CD4-positive, CD25-positive, alpha-beta regulatory T cell (primary cell): ENCODE measurements around the gene TMEM208. TPM values are rescaled to one million over a fixed set of nuclear protein-coding genes. Genes with fewer than 3 reads are reported as not detected.

ENCODE experiments used
- ATAC-seq, 2 donors: fragments of 150-1000 bp; cut with Tn5 transposase; one replicate each; pipeline ENCODE4 v1.10.0; 2021; ENCODE audit warnings: low read depth in 2 of 2, moderate number of reproducible peaks in 2 of 2, moderate library complexity in 1 of 2
- DNase-seq, 3 donors: peaks; one replicate each; pipeline versions ENCODE4 v3.0.0 to v3.0.0-alpha.2; 2012 to 2022; ENCODE audit warnings: mixed read lengths in 1 of 3
- H3K27ac ChIP-seq: one replicate; pipeline ENCODE4 v1.7.0; 2013; ENCODE audit warnings: mild to moderate bottlenecking, low read length; ENCODE audit not compliant: insufficient read depth, poor library complexity, severe bottlenecking
- H3K27me3 ChIP-seq: one replicate; pipeline ENCODE4 v1.7.0; 2013; ENCODE audit warnings: low read length; ENCODE audit not compliant: control insufficient read depth, insufficient read depth
- H3K36me3 ChIP-seq: one replicate; pipeline ENCODE4 v1.7.0; 2013; ENCODE audit warnings: mild to moderate bottlenecking, low read length, moderate library complexity; ENCODE audit not compliant: control insufficient read depth, insufficient read depth
- H3K4me1 ChIP-seq: 2 replicates; pipeline ENCODE4 v1.7.0; 2013; ENCODE audit warnings: mild to moderate bottlenecking, low read length; ENCODE audit not compliant: insufficient read depth, control insufficient read depth, poor library complexity, severe bottlenecking
- H3K4me3 ChIP-seq: one replicate; pipeline ENCODE4 v1.7.0; 2013; ENCODE audit warnings: low read depth, mild to moderate bottlenecking, low read length, moderate library complexity
- H3K9me3 ChIP-seq, 2 experiments: 1 replicate in 1 of 2; 2 replicates in 1 of 2; pipeline ENCODE4 v1.7.0; 2013; ENCODE audit warnings: low read length in 2 of 2, mild to moderate bottlenecking in 1 of 2, moderate library complexity in 1 of 2; ENCODE audit not compliant: control insufficient read depth in 2 of 2
- H3K27ac Mint-ChIP-seq, 3 donors: one replicate each; pipeline ENCODE4 v1.8.0; 2020 to 2022; ENCODE audit warnings: mild to moderate bottlenecking in 3 of 3, mixed read lengths in 3 of 3, moderate library complexity in 2 of 3
- H3K27me3 Mint-ChIP-seq: one replicate; pipeline ENCODE4 v1.8.0; 2022; ENCODE audit warnings: mild to moderate bottlenecking, mixed read lengths
- H3K36me3 Mint-ChIP-seq: one replicate; pipeline ENCODE4 v1.8.0; 2020; ENCODE audit warnings: mixed read lengths
- H3K4me1 Mint-ChIP-seq, 4 donors: one replicate each; pipeline ENCODE4 v1.8.0; 2020 to 2022; ENCODE audit warnings: mixed read lengths in 4 of 4, mild to moderate bottlenecking in 1 of 4
- H3K4me3 Mint-ChIP-seq, 4 donors: one replicate each; pipeline ENCODE4 v1.8.0; 2020 to 2022; ENCODE audit warnings: mild to moderate bottlenecking in 4 of 4, mixed read lengths in 4 of 4, moderate library complexity in 3 of 4
- H3K9me3 Mint-ChIP-seq, 7 donors: one replicate each; pipeline ENCODE4 v1.8.0; 2020 to 2022; ENCODE audit warnings: mixed read lengths in 7 of 7, mild to moderate bottlenecking in 3 of 7, moderate library complexity in 2 of 7
- polyA plus RNA-seq, 4 donors: library from polyadenylated mRNA; unstranded; fragments of 300-500 nt; fragmentation: Illumina TruSeq; gene quantifications; one replicate each; pipeline ENCODE4 v1.2.3, GENCODE V29; 2021
- total RNA-seq: library from RNA; stranded (reverse); gene quantifications from one replicate; pipeline ENCODE4 v1.2.3, GENCODE V29; 2022

Gene TMEM208
- total and polyA plus RNA-seq, 5 donors from 2014 or later = 31.0 to 141 (median 92.8) TPM

DNA sequence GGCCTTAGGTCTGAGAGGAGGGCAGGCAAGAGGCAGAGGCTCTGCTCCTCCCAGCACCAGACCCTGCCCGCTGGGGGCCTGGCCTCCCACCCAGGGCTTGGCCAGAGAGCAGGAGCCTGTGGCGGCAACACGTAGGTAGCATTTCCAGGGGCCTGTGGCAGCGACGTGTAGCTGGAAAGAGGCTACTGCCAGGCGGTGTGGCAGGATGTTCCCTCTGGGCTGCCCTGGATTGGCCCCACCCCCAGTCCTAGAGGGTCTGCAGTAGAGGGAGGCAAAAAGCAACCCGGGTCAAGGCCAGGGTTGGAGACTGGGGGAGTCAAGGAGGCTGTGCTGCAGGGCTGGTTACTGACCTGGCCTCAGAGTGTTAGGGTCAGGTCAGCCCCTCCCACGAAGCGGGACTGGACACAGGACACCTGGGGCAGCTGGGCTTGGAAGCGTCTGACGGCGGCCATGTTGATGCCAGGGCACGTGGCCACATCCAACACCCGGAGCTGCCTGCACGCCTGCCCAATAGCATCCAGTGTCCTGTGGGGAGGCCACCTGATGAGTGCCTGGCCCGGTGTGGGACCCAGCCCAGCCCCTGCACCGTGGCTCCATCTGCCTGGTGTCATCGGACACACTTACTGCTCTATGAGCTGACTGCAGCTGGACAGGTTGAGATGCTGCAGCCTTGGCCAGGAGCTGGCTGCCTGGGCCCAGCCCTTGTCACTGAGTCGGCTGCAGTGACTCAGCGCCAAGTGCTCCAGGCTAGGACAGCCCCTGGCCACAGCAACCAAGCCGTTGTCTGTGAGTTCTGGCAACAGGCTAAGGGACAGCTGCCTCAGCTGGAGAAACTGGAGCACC lies 19.5 kb upstream of the TMEM208 start:
- Histone ChIP-seq H3K27ac (no peak overlapping the region), H3K36me3 (peaks cover 2% of the 10 kb centered on the region), H3K9me3 (no peaks in the 10 kb centered on the region), H3K4me1 (no peaks in the 10 kb centered on the region), H3K27me3 (no peaks in the 10 kb centered on the region), H3K4me3 (no peak overlapping the region)
- peaks cover 4% of the 10 kb centered on the region for H3K36me3 Mint-ChIP-seq
- peaks cover 0 to 8% (median 0%) of the 10 kb centered on the region in 4 donors for H3K4me1 Mint-ChIP-seq
- no peak for DNase-seq
- H3K4me3 Mint-ChIP-seq = no peak overlapping the region
- no peaks in the 10 kb centered on the region for H3K9me3 Mint-ChIP-seq
- no peak for ATAC-seq
- peak overlapping the region in 1 of 3 donors; percentile 11 for H3K27ac Mint-ChIP-seq
- H3K27me3 Mint-ChIP-seq = no peaks in the 10 kb centered on the region

DNA sequence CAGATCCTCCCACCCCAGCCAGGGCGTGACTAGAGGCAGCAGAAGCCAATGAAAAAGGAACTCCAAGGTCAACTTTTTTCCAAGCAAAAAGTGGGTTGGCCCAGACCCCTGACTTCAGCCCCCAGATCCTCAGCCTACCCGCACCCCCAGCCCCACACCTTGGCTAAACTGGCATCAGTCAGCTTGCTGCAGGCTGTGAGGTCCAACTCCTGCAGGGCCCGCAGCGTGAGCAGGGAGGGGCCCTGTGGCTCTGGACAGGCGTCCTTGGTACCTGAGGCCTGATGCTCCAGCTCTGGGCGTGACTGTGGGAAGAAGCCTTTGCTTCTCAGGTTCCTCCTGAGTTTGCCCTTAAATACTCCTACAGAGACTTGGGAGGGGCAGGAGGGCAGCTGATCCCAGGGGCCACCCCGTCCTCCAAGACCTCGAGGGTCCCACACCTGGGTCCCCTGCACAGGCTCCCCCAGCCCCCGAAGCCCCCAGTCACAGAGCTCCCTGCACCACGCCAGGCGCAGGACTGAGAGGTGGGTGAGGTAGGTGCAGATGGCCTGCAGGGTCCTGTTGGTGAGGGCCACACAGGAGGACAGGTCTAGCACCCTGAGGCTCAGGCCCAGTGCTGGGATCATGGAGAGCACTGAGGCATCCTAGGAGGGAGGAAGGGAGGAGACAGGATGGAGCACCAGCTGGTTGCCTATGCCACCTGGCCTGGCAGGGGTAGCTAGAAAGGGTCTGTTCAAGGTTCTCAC lies 18.6 kb upstream of the TMEM208 start:
- H3K4me3 Mint-ChIP-seq = no peak overlapping the region

DNA sequence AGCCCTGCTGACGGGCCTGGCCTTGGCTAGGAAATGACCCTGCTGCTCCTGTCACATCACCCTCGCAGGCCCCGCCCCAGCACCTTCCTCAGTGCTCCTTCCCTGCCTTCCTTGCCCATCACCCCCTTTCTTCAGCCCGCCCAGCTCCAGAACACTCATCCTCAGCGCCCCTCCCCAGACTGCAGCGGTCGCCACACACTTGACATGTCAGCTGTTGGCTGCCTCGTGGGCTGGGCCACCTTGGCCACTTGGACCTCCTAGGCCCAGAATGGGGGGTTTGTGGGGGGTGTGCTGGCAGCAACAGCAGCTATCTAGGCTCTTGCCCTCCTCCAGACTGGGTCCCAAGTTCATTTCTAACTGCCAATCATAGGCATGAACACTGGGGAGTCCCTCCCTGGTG lies 17.4 kb upstream of the TMEM208 start:
- H3K27me3 ChIP-seq = no peaks in the 10 kb centered on the region
- H3K27ac Mint-ChIP-seq = no peak overlapping the region
- DNase-seq (no peak), ATAC-seq (no peak)
- H3K27ac ChIP-seq = no peak overlapping the region
- no peaks in the 10 kb centered on the region for H3K36me3 ChIP-seq
- H3K27me3 Mint-ChIP-seq = no peaks in the 10 kb centered on the region
- H3K4me3 ChIP-seq = no peak overlapping the region
- no peak overlapping the region for H3K4me3 Mint-ChIP-seq
- peaks cover 0 to 8% (median 0%) of the 10 kb centered on the region in 4 donors for H3K4me1 Mint-ChIP-seq
- H3K4me1 ChIP-seq = no peaks in the 10 kb centered on the region
- H3K9me3 Mint-ChIP-seq = no peaks in the 10 kb centered on the region
- H3K36me3 Mint-ChIP-seq = peaks cover 4% of the 10 kb centered on the region
- H3K9me3 ChIP-seq = no peaks in the 10 kb centered on the region

More for the DNA sequence above, 18.6 kb upstream of the TMEM208 start:
- Mint-ChIP-seq H3K36me3 (peaks cover 4% of the 10 kb centered on the region), H3K9me3 (no peaks in the 10 kb centered on the region), H3K27ac (no peak overlapping the region), H3K27me3 (no peaks in the 10 kb centered on the region), H3K4me1 (peaks cover 0 to 8% (median 0%) of the 10 kb centered on the region in 4 donors)
- DNase-seq (no peak), ATAC-seq (no peak)
- H3K27ac ChIP-seq = no peak overlapping the region
- no peaks in the 10 kb centered on the region for H3K9me3 ChIP-seq
- H3K4me1 ChIP-seq = no peaks in the 10 kb centered on the region
- no peak overlapping the region for H3K4me3 ChIP-seq
- peaks cover 2% of the 10 kb centered on the region for H3K36me3 ChIP-seq
- no peaks in the 10 kb centered on the region for H3K27me3 ChIP-seq

- H3K36me3 ChIP-seq = no peaks in the 10 kb centered on the region
- Mint-ChIP-seq H3K36me3 (peaks cover 4% of the 10 kb centered on the region), H3K4me3 (no peak overlapping the region), H3K27ac (no peak overlapping the region), H3K4me1 (peaks cover 0 to 8% (median 0%) of the 10 kb centered on the region in 4 donors), H3K27me3 (no peaks in the 10 kb centered on the region), H3K9me3 (no peaks in the 10 kb centered on the region)
- no peaks in the 10 kb centered on the region for H3K9me3 ChIP-seq
- H3K27me3 ChIP-seq = no peaks in the 10 kb centered on the region
- H3K27ac ChIP-seq = no peak overlapping the region
- ATAC-seq (no peak), DNase-seq (no peak)
- no peak overlapping the region for H3K4me3 ChIP-seq
- H3K4me1 ChIP-seq = no peaks in the 10 kb centered on the region
These were observed 16.6 kb upstream of the TMEM208 start for GRCh38 chr16:67210069-67210937.

- no peaks in the 10 kb centered on the region for H3K27me3 ChIP-seq
- DNase-seq = no peak
- Mint-ChIP-seq H3K27ac (no peak overlapping the region), H3K27me3 (no peaks in the 10 kb centered on the region), H3K4me1 (peaks cover 0 to 4% (median 0%) of the 10 kb centered on the region in 4 donors), H3K4me3 (no peak overlapping the region), H3K36me3 (peaks cover 7% of the 10 kb centered on the region), H3K9me3 (no peaks in the 10 kb centered on the region)
- no peaks in the 10 kb centered on the region for H3K36me3 ChIP-seq
- no peak for ATAC-seq
- no peak overlapping the region for H3K4me3 ChIP-seq
- H3K27ac ChIP-seq = no peak overlapping the region
- H3K4me1 ChIP-seq = no peaks in the 10 kb centered on the region
- no peaks in the 10 kb centered on the region for H3K9me3 ChIP-seq
These were observed 15.3 kb upstream of the TMEM208 start for GRCh38 chr16:67211674-67212073.

DNA sequence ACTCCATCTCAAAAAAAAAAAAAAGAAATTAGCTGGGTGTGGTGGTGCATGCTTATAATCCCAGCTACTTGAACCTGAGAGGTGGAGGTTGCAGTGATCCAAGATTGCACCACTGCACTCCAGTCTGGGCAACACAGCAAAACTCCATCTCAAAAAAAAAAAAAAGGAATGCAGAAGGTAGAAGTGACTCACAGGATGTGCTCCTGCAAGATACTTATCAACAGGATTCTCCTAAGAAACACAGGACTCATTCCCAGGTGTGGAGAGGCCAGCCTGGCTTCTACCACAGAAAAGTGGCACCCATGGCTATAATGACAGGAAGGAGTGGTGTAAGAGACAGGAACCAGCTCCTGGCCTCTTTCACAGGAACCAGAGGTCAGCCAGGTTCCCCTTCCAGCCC lies 14.2 kb upstream of the TMEM208 start:
- H3K4me3 Mint-ChIP-seq = peak overlapping the region in 1 of 4 donors; percentile 43
- H3K36me3 ChIP-seq = no peaks in the 10 kb centered on the region
- no peak overlapping the region for H3K4me3 ChIP-seq
- H3K36me3 Mint-ChIP-seq = peaks cover 15% of the 10 kb centered on the region
- DNase-seq (no peak), ATAC-seq (no peak)
- no peaks in the 10 kb centered on the region for H3K9me3 ChIP-seq
- peaks cover 0 to 4% (median under 1%) of the 10 kb centered on the region in 4 donors for H3K4me1 Mint-ChIP-seq
- H3K4me1 ChIP-seq = no peaks in the 10 kb centered on the region
- no peaks in the 10 kb centered on the region for H3K9me3 Mint-ChIP-seq
- no peak overlapping the region for H3K27ac Mint-ChIP-seq
- no peaks in the 10 kb centered on the region for H3K27me3 ChIP-seq
- H3K27ac ChIP-seq = no peak overlapping the region
- no peaks in the 10 kb centered on the region for H3K27me3 Mint-ChIP-seq

GRCh38 chr16:67213197-67214019 lies 13.5 kb upstream of the TMEM208 start:
- no peaks in the 10 kb centered on the region for H3K9me3 ChIP-seq
- H3K27ac ChIP-seq = no peak overlapping the region
- Mint-ChIP-seq H3K36me3 (peaks cover 15% of the 10 kb centered on the region), H3K4me3 (no peak overlapping the region), H3K27ac (no peak overlapping the region), H3K4me1 (peaks cover 0 to 4% (median under 1%) of the 10 kb centered on the region in 4 donors), H3K27me3 (no peaks in the 10 kb centered on the region), H3K9me3 (no peaks in the 10 kb centered on the region)
- no peaks in the 10 kb centered on the region for H3K4me1 ChIP-seq
- H3K36me3 ChIP-seq = no peaks in the 10 kb centered on the region
- DNase-seq = no peak
- H3K27me3 ChIP-seq = no peaks in the 10 kb centered on the region
- ATAC-seq = no peak
- no peak overlapping the region for H3K4me3 ChIP-seq
